Heart right ventricle (tissue), 16 donors: ENCODE data around the gene HHIPL1. TPM values are rescaled to one million over a fixed set of nuclear protein-coding genes. Genes with fewer than 3 reads are reported as not detected.

ENCODE experiments used
- ATAC-seq, 8 donors: fragments of 200-7000 bp; cut with Tn5 transposase; one replicate each; pipeline ENCODE4 v1.9.1; 2020; ENCODE audit warnings: mild to moderate bottlenecking in 8 of 8, moderate library complexity in 8 of 8, moderate number of reproducible peaks in 1 of 8
- DNase-seq, 2 donors: peaks; one replicate each; pipeline ENCODE4 v3.0.0-alpha.2; 2020
- H3K27ac ChIP-seq, 10 donors: fragments of 200-600 bp; sonication (generic) in 2 of 10; one replicate each; pipeline versions ENCODE4 v1.5.0 to v1.8.0; 2020 to 2022; ENCODE audit warnings: mild to moderate bottlenecking in 3 of 10
- H3K27me3 ChIP-seq, 7 donors: fragments of 200-600 bp; one replicate each; pipeline ENCODE4 v1.8.0; 2021 to 2022; ENCODE audit warnings: mild to moderate bottlenecking in 2 of 7
- H3K36me3 ChIP-seq, 9 donors: fragments of 200-600 bp; sonication (generic) in 1 of 9; one replicate each; pipeline versions ENCODE4 v1.5.0 to v1.8.0; 2020 to 2022; ENCODE audit warnings: mild to moderate bottlenecking in 2 of 9
- H3K4me1 ChIP-seq, 9 donors: fragments of 200-600 bp; sonication (generic) in 1 of 9; one replicate each; pipeline versions ENCODE4 v1.5.0 to v1.8.0; 2020 to 2022; ENCODE audit warnings: mild to moderate bottlenecking in 4 of 9
- H3K4me3 ChIP-seq, 10 donors: fragments of 200-600 bp; sonication (generic) in 2 of 10; one replicate each; pipeline versions ENCODE4 v1.5.0 to v1.8.0; 2020 to 2022; ENCODE audit warnings: mild to moderate bottlenecking in 7 of 10, moderate library complexity in 2 of 10
- H3K9me3 ChIP-seq, 11 donors: fragments of 200-600 bp in 10 of 11; sonication (generic) in 2 of 11; one replicate each; pipeline versions ENCODE4 v1.5.0 to v1.8.0; 2013 to 2022; ENCODE audit warnings: mild to moderate bottlenecking in 2 of 11, control low read depth in 1 of 11, moderate library complexity in 1 of 11
- WGBS, 2 donors: extraction: QIAGEN DNeasy Blood & Tissue Kit; methylation state at CpG; one replicate each; pipeline ENCODE4 v1.1.7; 2013; ENCODE audit warnings: inconsistent platforms in 1 of 2; 5-methylcytosine and 5-hydroxymethylcytosine counted together
- intact Hi-C, 10 donors: fragments of 100-400 bp; cut with DNase I; formaldehyde crosslinking; loops; one replicate each; pipeline versions ENCODE4 v1.11.1 to v1.14.2; 2022
- polyA plus RNA-seq, 2 donors: library from polyadenylated mRNA; stranded (reverse); fragments of 200-250 nt; gene quantifications; one replicate each; pipeline ENCODE4 v1.2.3, GENCODE V29; 2013
- total RNA-seq, 10 donors: library from RNA; stranded (reverse); fragmentation: NEBNext Ultra II Directional in 3 of 10; extraction: Animal tissue kit (Norgen Biotek cat#: 25700) in 3 of 10; gene quantifications; one replicate each; pipeline versions ENCODE4 v1.2.1 to v1.2.4, GENCODE V29; 2021 to 2023
- TF ChIP-seq, protein P1 (sequence below), 9 donors: fragments of 200-600 bp; sonication (generic) in 2 of 9; IDR thresholded peaks; one replicate each; pipeline versions ENCODE4 v1.5.0 to v1.8.0; 2021 to 2022; ENCODE audit warnings: antibody characterized with exemption in 9 of 9, mild to moderate bottlenecking in 5 of 9, moderate library complexity in 1 of 9
- donor health status: Arrhythmogenic right ventricular cardiomyopathy.
- donor health status: ischemic (EF 13 %, LVEDD 7.1; RV severe dilation, severe dysfunction).
- donor health status: healthy with polysubstance abuse.
- donor health status: DM: no; HTN: yes; CAD: no.
- donor health status: DM: no; HTN: no; CAD: no.
- donor health status: ischemic (EF 25% LVEDD 6.9; RV normal size, moderate dysfunction).
- donor health status: ischemic (EF 25% LVEDD 5.7; RV mildly dilated, moderate dysfunction).
- donor health status: healthy.
- donor health status: DM: yes; HTN: yes; CAD: no.
- donor health status: Ischemic cardiomyopathy.
- donor health status: ischemic (EF 35%, LVEDD 5.7; RV mildly dilated, moderate dysfunction).
- donor health status: nonischemic (EF 11% LVEDD 7.7; RV severe dilation, severe dysfunction).
- donor health status: DM: yes; HTN: yes; CAD: no.
- donor health status: PGD.
- donor health status: ischemic (EF 29% LVEDD 5.4; RV normal size, mild dysfunction).
- donor health status: nonischemic (EF 23%, LVEDD 6.1; RV moderate dilation, normal function).

HHIPL1 gene
- total and polyA plus RNA-seq, 12 donors = 0.55 to 2.2 (median 1.2) TPM

DNA sequence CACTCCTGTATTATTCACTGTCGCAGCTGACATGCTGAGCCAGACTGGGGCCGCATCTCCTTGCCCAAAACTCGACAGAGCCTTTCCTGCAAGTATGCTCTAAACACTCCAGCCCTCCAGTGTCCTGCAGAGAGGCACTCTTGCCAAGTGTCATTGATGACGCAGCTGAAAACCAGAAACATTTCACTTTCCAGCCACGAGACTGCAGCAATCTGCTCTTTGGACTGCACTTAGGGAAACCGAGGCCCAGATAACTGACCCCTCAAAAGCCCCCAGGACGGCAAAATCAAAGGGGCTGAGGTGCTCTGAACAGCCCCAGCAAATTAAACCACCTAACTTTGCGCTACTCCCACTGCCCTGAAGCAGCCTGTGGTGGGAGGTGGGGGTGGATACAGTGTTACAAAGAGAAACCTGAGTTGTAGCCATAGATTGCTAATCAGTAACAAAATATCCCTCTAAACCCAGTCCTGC is 43.5 kb upstream of the HHIPL1 start:
- 46 to 48% methylated on average over 8 of the region's 8 CpGs for WGBS, 2 donors
- ATAC-seq (no peak), DNase-seq (no peak)
- peaks cover 34 to 87% (median 71%) of the 10 kb centered on the region in 9 donors for H3K4me1 ChIP-seq
- no peaks in the 10 kb centered on the region for H3K9me3 ChIP-seq
- no peaks in the 10 kb centered on the region for H3K36me3 ChIP-seq
- H3K27ac ChIP-seq = peak overlapping the region in 9 of 10 donors; percentile 59 to 79 (median 73)
- TF ChIP-seq, protein P1, sequence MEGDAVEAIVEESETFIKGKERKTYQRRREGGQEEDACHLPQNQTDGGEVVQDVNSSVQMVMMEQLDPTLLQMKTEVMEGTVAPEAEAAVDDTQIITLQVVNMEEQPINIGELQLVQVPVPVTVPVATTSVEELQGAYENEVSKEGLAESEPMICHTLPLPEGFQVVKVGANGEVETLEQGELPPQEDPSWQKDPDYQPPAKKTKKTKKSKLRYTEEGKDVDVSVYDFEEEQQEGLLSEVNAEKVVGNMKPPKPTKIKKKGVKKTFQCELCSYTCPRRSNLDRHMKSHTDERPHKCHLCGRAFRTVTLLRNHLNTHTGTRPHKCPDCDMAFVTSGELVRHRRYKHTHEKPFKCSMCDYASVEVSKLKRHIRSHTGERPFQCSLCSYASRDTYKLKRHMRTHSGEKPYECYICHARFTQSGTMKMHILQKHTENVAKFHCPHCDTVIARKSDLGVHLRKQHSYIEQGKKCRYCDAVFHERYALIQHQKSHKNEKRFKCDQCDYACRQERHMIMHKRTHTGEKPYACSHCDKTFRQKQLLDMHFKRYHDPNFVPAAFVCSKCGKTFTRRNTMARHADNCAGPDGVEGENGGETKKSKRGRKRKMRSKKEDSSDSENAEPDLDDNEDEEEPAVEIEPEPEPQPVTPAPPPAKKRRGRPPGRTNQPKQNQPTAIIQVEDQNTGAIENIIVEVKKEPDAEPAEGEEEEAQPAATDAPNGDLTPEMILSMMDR (IDR thresholded peaks at IDR 0.05) = no peak
- H3K4me3 ChIP-seq = peak overlapping the region in 9 of 10 donors; percentile 41 to 88 (median 61)
- intact Hi-C loops = loop anchor here in 6 of 10 donors (5.0 kb wide), 3 partner anchors 34 to 64 kb away; no protein-coding TSS in a partner anchor
- H3K27me3 ChIP-seq = peaks cover 0 to 39% (median 0%) of the 10 kb centered on the region in 7 donors

DNA sequence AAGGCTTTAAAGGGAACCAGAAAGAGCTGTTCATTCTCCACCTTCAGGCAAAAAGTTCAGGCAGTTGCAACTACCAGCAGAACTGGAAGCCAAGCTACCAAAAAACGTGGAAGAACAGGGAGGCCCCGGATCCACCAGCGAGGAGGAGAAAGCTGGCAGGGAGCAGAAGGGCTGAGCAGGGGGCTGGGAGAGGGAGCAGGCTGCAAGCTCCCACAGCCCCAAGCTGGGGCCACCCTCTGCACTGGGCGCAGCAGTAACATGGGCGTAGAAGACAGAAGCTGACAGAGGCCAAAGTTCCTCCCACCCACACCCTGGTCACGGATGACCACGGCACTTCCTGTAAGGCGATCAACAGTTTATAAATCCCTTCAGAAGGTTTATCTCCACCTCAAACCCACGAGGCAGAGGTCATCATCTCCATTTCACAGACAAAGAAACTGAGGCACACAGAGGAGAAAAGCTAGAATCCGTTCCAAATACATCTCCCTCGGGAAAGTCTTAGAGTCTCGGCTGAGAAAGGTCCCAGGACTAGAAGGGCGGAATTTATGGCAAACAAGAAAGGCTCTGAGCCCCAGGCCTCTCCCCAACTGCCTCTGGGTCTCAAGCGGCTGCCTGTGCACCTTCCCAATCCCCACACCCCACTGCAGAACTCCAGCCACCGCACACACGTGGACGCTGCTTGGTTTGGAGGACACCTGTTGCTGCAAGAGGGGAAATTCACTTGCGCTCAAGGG is 42.7 kb upstream of the HHIPL1 start:
- peak overlapping the region in 9 of 10 donors; percentile 59 to 79 (median 73) for H3K27ac ChIP-seq
- H3K9me3 ChIP-seq = no peaks in the 10 kb centered on the region
- intact Hi-C loops = loop anchor here in 6 of 10 donors (5.0 kb wide), 3 partner anchors 35 to 65 kb away; no protein-coding TSS in a partner anchor
- TF ChIP-seq, protein P1 (IDR thresholded peaks at IDR 0.05) = no peak
- no peaks in the 10 kb centered on the region for H3K36me3 ChIP-seq
- peak in 3 of 8 donors; percentile 6 to 11 (median 9) for ATAC-seq
- peak in 1 of 2 donors; percentile 48 for DNase-seq
- H3K4me1 ChIP-seq = peaks cover 28 to 78% (median 63%) of the 10 kb centered on the region in 9 donors
- peak overlapping the region; percentile 7 to 88 (median 58) for H3K4me3 ChIP-seq
- H3K27me3 ChIP-seq = peaks cover 0 to 39% (median 0%) of the 10 kb centered on the region in 7 donors
- WGBS, 2 donors = 20 to 25% methylated on average over 18 of the region's 18 CpGs

GRCh38 chr14:99602788-99603415 is 42.0 kb upstream of the HHIPL1 start:
- TF ChIP-seq, protein P1 (IDR thresholded peaks at IDR 0.05) = no peak
- H3K4me3 ChIP-seq = peak overlapping the region; percentile 7 to 88 (median 58)
- intact Hi-C loops = loop anchor here in 6 of 10 donors (5.0 kb wide), 3 partner anchors 36 to 66 kb away; no protein-coding TSS in a partner anchor
- 16 to 31% methylated on average over 52 to 53 of the region's 53 CpGs for WGBS, 2 donors
- H3K4me1 ChIP-seq = peaks cover 26 to 72% (median 56%) of the 10 kb centered on the region in 9 donors
- H3K27me3 ChIP-seq = peaks cover 0 to 39% (median 0%) of the 10 kb centered on the region in 7 donors
- ATAC-seq (no peak), DNase-seq (no peak)
- H3K9me3 ChIP-seq = no peaks in the 10 kb centered on the region
- H3K27ac ChIP-seq = peak overlapping the region in 9 of 10 donors; percentile 59 to 79 (median 73)
- H3K36me3 ChIP-seq = no peaks in the 10 kb centered on the region
